CD4-positive, alpha-beta memory T cell (primary cell): ENCODE results near the gene CHN2. TPM values are rescaled to one million over a fixed set of nuclear protein-coding genes. Genes with fewer than 3 reads are reported as not detected.

Source experiments
- CTCF ChIA-PET: fragments of 350-600 bp; sonication (Branson Sonifier 250); formaldehyde crosslinking; loops from one replicate; lab custom pipeline; 2021; ENCODE audit warnings: inconsistent platforms; ENCODE audit not compliant: partially characterized antibody; lab: Charles Lee
- POLR2A ChIA-PET: fragments of 350-600 bp; sonication (Branson Sonifier 250); formaldehyde crosslinking; loops from one replicate; lab custom pipeline; 2021; ENCODE audit not compliant: partially characterized antibody; lab: Charles Lee
- DNase-seq, 5 donors: peaks; one replicate each; pipeline versions ENCODE4 v3.0.0 to v3.0.0-alpha.2; 2020 to 2022; ENCODE audit warnings: mixed read lengths in 1 of 5
- H3K27ac ChIP-seq: one replicate; pipeline ENCODE4 v1.7.0; 2013; ENCODE audit warnings: low read depth, low read length
- H3K27me3 ChIP-seq: 2 replicates; pipeline ENCODE4 v1.7.0; 2013; ENCODE audit warnings: mild to moderate bottlenecking, low read length, moderate library complexity; ENCODE audit not compliant: insufficient read depth
- H3K36me3 ChIP-seq: 2 replicates; pipeline ENCODE4 v1.7.0; 2013; ENCODE audit warnings: mild to moderate bottlenecking, low read length, moderate library complexity; ENCODE audit not compliant: insufficient read depth
- H3K4me1 ChIP-seq: 2 replicates; pipeline ENCODE4 v1.7.0; 2013; ENCODE audit warnings: mild to moderate bottlenecking, low read length, moderate library complexity; ENCODE audit not compliant: insufficient read depth
- H3K4me3 ChIP-seq, 2 donors: one replicate each; pipeline ENCODE4 v1.7.0; 2013; ENCODE audit warnings: low read length in 2 of 2, mild to moderate bottlenecking in 1 of 2
- H3K9me3 ChIP-seq, 2 donors: one replicate each; pipeline ENCODE4 v1.7.0; 2013; ENCODE audit warnings: low read length in 2 of 2, control low read depth in 1 of 2; ENCODE audit not compliant: control insufficient read depth in 1 of 2
- H3K27ac Mint-ChIP-seq, 7 donors: one replicate each; pipeline ENCODE4 v1.8.0; 2020 to 2021; ENCODE audit warnings: mixed read lengths in 7 of 7, mild to moderate bottlenecking in 6 of 7, inconsistent platforms in 3 of 7, moderate library complexity in 3 of 7
- H3K27me3 Mint-ChIP-seq, 2 donors: one replicate each; pipeline ENCODE4 v1.8.0; 2020 to 2021; ENCODE audit warnings: mixed read lengths in 2 of 2
- H3K36me3 Mint-ChIP-seq, 2 donors: one replicate each; pipeline ENCODE4 v1.8.0; 2020 to 2021; ENCODE audit warnings: mixed read lengths in 2 of 2, inconsistent platforms in 1 of 2, mild to moderate bottlenecking in 1 of 2
- H3K4me1 Mint-ChIP-seq, 4 donors: one replicate each; pipeline ENCODE4 v1.8.0; 2020 to 2021; ENCODE audit warnings: mixed read lengths in 4 of 4, mild to moderate bottlenecking in 1 of 4
- H3K4me3 Mint-ChIP-seq, 8 donors: one replicate each; pipeline ENCODE4 v1.8.0; 2020 to 2021; ENCODE audit warnings: mixed read lengths in 8 of 8, mild to moderate bottlenecking in 7 of 8, moderate library complexity in 6 of 8, inconsistent platforms in 3 of 8
- H3K9me3 Mint-ChIP-seq, 8 donors: one replicate each; pipeline ENCODE4 v1.8.0; 2020 to 2021; ENCODE audit warnings: mixed read lengths in 8 of 8, mild to moderate bottlenecking in 5 of 8, inconsistent platforms in 3 of 8, moderate library complexity in 1 of 8
- intact Hi-C: fragments of 100-400 bp; cut with micrococcal nuclease; formaldehyde crosslinking; loops from one replicate; pipeline ENCODE4 v1.15.1; 2023
- polyA plus RNA-seq, 2 donors: library from polyadenylated mRNA; unstranded; fragments of 300-500 nt; fragmentation: Illumina TruSeq; gene quantifications; one replicate each; pipeline ENCODE4 v1.2.3, GENCODE V29; 2021
- total RNA-seq, 2 experiments: library from RNA; stranded (reverse); gene quantifications; one replicate each; pipeline ENCODE4 v1.2.3, GENCODE V29; 2021

Gene CHN2
- total and polyA plus RNA-seq, 4 experiments from 2014 or later, result 1.8 to 7.6 (median 3.5) TPM

GRCh38 chr7:29163854-29164253 lies 30.7 kb upstream of the CHN2 start:
- no peaks in the 10 kb centered on the region for H3K27me3 ChIP-seq
- Mint-ChIP-seq H3K4me1 (no peaks in the 10 kb centered on the region), H3K27me3 (peaks cover 2 to 14% of the 10 kb centered on the region in 2 donors), H3K4me3 (no peak overlapping the region), H3K9me3 (peaks cover 0 to 17% (median 9%) of the 10 kb centered on the region in 8 donors), H3K36me3 (peaks cover 0 to 2% of the 10 kb centered on the region in 2 donors), H3K27ac (no peak overlapping the region)
- ChIA-PET POLR2A (no interaction called here), CTCF (interaction anchor here (1.0 kb wide), 1 partner anchor 9 kb away, joined by 4 read pairs; no protein-coding TSS in a partner anchor)
- no peaks in the 10 kb centered on the region for H3K36me3 ChIP-seq
- intact Hi-C loops, result no loop called here
- no peak overlapping the region for H3K4me3 ChIP-seq
- H3K27ac ChIP-seq, result no peak overlapping the region
- no peak for DNase-seq
- H3K4me1 ChIP-seq, result no peaks in the 10 kb centered on the region
- no peaks in the 10 kb centered on the region for H3K9me3 ChIP-seq

GRCh38 chr7:29167721-29168120 lies 26.9 kb upstream of the CHN2 start:
- intact Hi-C loops, result no loop called here
- Mint-ChIP-seq H3K4me3 (no peak overlapping the region), H3K36me3 (peaks cover 0 to 2% of the 10 kb centered on the region in 2 donors), H3K27ac (no peak overlapping the region), H3K27me3 (peaks cover 0 to 12% of the 10 kb centered on the region in 2 donors), H3K9me3 (peaks cover 0 to 11% (median 7%) of the 10 kb centered on the region in 8 donors), H3K4me1 (no peaks in the 10 kb centered on the region)
- POLR2A ChIA-PET, result no interaction called here
- DNase-seq, result no peak
- Histone ChIP-seq H3K9me3 (no peaks in the 10 kb centered on the region), H3K4me3 (no peak overlapping the region), H3K36me3 (no peaks in the 10 kb centered on the region), H3K27me3 (no peaks in the 10 kb centered on the region), H3K27ac (no peak overlapping the region), H3K4me1 (no peaks in the 10 kb centered on the region)
- CTCF ChIA-PET, result no interaction called here

GRCh38 chr7:29170781-29171180 lies 23.8 kb upstream of the CHN2 start:
- Histone ChIP-seq H3K4me3 (no peak overlapping the region), H3K27me3 (no peaks in the 10 kb centered on the region), H3K9me3 (no peaks in the 10 kb centered on the region), H3K4me1 (no peaks in the 10 kb centered on the region), H3K27ac (no peak overlapping the region), H3K36me3 (no peaks in the 10 kb centered on the region)
- Mint-ChIP-seq H3K27me3 (peaks cover 0 to 12% of the 10 kb centered on the region in 2 donors), H3K9me3 (peaks cover 0 to 9% (median 4%) of the 10 kb centered on the region in 8 donors), H3K27ac (no peak overlapping the region), H3K36me3 (peaks cover 0 to 2% of the 10 kb centered on the region in 2 donors), H3K4me3 (no peak overlapping the region), H3K4me1 (peaks cover 0 to 1% (median 0%) of the 10 kb centered on the region in 4 donors)
- no peak for DNase-seq
- intact Hi-C loops, result no loop called here
- POLR2A ChIA-PET, result no interaction called here
- CTCF ChIA-PET, result interaction anchor here (1.6 kb wide), 1 partner anchor 19 kb away, joined by 4 read pairs; no protein-coding TSS in a partner anchor

- ChIA-PET CTCF (interaction anchor here (1.0 to 1.2 kb wide), 2 partner anchors 10 to 15 kb away, joined by 3 to 4 read pairs; no protein-coding TSS in a partner anchor), POLR2A (no interaction called here)
- H3K9me3 ChIP-seq, result no peaks in the 10 kb centered on the region
- no peaks in the 10 kb centered on the region for H3K36me3 Mint-ChIP-seq
- H3K27ac ChIP-seq, result no peak overlapping the region
- H3K9me3 Mint-ChIP-seq, result no peaks in the 10 kb centered on the region
- no peaks in the 10 kb centered on the region for H3K4me1 ChIP-seq
- no peaks in the 10 kb centered on the region for H3K27me3 ChIP-seq
- DNase-seq, result no peak
- H3K4me1 Mint-ChIP-seq, result peaks cover 4 to 7% (median 5%) of the 10 kb centered on the region in 4 donors
- no peaks in the 10 kb centered on the region for H3K36me3 ChIP-seq
- no peak overlapping the region for H3K4me3 ChIP-seq
- H3K4me3 Mint-ChIP-seq, result no peak overlapping the region
- H3K27me3 Mint-ChIP-seq, result peaks cover 1 to 7% of the 10 kb centered on the region in 2 donors
- no peak overlapping the region for H3K27ac Mint-ChIP-seq
- intact Hi-C loops, result no loop called here
These were observed 21.1 kb upstream of the CHN2 start for GRCh38 chr7:29173458-29173857.

- H3K4me3 ChIP-seq, result no peak overlapping the region
- no peak for DNase-seq
- Mint-ChIP-seq H3K27me3 (peaks cover 0 to 1% of the 10 kb centered on the region in 2 donors), H3K27ac (no peak overlapping the region), H3K4me3 (peak overlapping the region in 1 of 8 donors; percentile 32), H3K9me3 (no peaks in the 10 kb centered on the region), H3K36me3 (no peaks in the 10 kb centered on the region), H3K4me1 (peaks cover 4 to 8% (median 5%) of the 10 kb centered on the region in 4 donors)
- H3K27me3 ChIP-seq, result no peaks in the 10 kb centered on the region
- no peaks in the 10 kb centered on the region for H3K4me1 ChIP-seq
- H3K9me3 ChIP-seq, result no peaks in the 10 kb centered on the region
- ChIA-PET POLR2A (no interaction called here), CTCF (interaction anchor here (2.6 kb wide), 1 partner anchor 12 kb away, joined by 9 read pairs; no protein-coding TSS in a partner anchor)
- H3K27ac ChIP-seq, result no peak overlapping the region
- no peaks in the 10 kb centered on the region for H3K36me3 ChIP-seq
- intact Hi-C loops, result no loop called here
These were observed 16.5 kb upstream of the CHN2 start for GRCh38 chr7:29177963-29178600.

GRCh38 chr7:29179115-29179514 lies 15.5 kb upstream of the CHN2 start:
- no peaks in the 10 kb centered on the region for H3K4me1 ChIP-seq
- POLR2A ChIA-PET, result no interaction called here
- Mint-ChIP-seq H3K9me3 (no peaks in the 10 kb centered on the region), H3K4me3 (no peak overlapping the region), H3K27ac (no peak overlapping the region), H3K4me1 (peaks cover 4 to 8% (median 5%) of the 10 kb centered on the region in 4 donors), H3K27me3 (peaks cover 0 to 1% of the 10 kb centered on the region in 2 donors), H3K36me3 (no peaks in the 10 kb centered on the region)
- no peaks in the 10 kb centered on the region for H3K27me3 ChIP-seq
- intact Hi-C loops, result no loop called here
- no peak overlapping the region for H3K27ac ChIP-seq
- H3K4me3 ChIP-seq, result no peak overlapping the region
- no peaks in the 10 kb centered on the region for H3K36me3 ChIP-seq
- no peaks in the 10 kb centered on the region for H3K9me3 ChIP-seq
- no peak for DNase-seq
- CTCF ChIA-PET, result no interaction called here

- Histone ChIP-seq H3K9me3 (no peaks in the 10 kb centered on the region), H3K4me1 (no peaks in the 10 kb centered on the region), H3K27ac (no peak overlapping the region), H3K27me3 (no peaks in the 10 kb centered on the region), H3K36me3 (no peaks in the 10 kb centered on the region), H3K4me3 (no peak overlapping the region)
- Mint-ChIP-seq H3K36me3 (no peaks in the 10 kb centered on the region), H3K27ac (no peak overlapping the region), H3K4me3 (no peak overlapping the region), H3K9me3 (peaks cover 0 to 2% (median 0%) of the 10 kb centered on the region in 8 donors), H3K27me3 (peaks cover under 1 to 5% of the 10 kb centered on the region in 2 donors), H3K4me1 (peaks cover 0 to under 1% (median 0%) of the 10 kb centered on the region in 4 donors)
- POLR2A ChIA-PET, result no interaction called here
- intact Hi-C loops, result no loop called here
- no peak for DNase-seq
- CTCF ChIA-PET, result interaction anchor here (1.0 kb wide), 1 partner anchor 224 kb away, joined by 3 read pairs; no protein-coding TSS in a partner anchor
These were observed 10.0 kb upstream of the CHN2 start for GRCh38 chr7:29184599-29184998.
